ENCODE measurements around the gene FRMD4A.
"Not testable (repeated sequence)": the region's sequence is repeated elsewhere in the genome, so short reads cannot be mapped to it uniquely, and the experiment has no call there.

FRMD4A gene

GRCh38 chr10:13971601-13972475 lies 358.9 kb downstream of the FRMD4A start:
- DNase-seq, result no peak

GRCh38 chr10:13970957-13971353 lies 359.8 kb downstream of the FRMD4A start:
- no peak for DNase-seq

DNA sequence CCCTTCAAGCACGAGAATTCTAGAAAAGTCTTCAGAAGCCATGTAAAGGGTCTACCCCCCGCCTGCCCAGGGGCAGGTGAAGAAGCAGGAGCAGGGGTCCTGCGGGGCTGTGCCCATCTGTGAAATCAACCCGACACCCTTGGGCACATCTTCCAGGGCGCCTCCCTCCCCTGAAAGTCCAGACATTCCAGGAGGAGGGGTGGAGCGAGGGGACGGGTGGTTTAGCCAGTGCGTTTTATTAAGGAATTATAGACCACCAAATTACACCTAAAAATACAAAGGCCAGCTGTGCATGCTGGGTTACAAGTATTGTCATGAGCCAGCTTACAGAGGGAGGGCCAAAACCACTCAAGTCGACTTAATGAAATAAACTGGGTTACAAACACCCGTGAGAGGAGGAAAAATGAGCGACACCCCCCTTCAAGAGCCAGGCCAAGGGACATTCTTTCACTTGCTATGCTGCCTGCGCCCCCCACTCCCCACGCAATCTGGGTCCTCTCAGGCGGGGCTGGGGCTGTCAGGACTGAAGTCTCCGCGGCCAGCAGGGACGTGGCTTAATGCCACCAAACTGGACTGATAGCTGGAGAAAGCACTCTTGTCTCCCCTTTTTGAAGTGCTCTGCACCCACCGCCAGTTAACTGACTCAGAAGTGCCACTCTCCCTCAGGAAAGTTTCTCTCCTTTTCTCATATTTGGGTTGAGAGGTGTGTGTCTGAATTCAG lies 360.3 kb downstream of the FRMD4A start:
- DNase-seq, result no peak

- DNase-seq, result no peak
These were observed 361.0 kb downstream of the FRMD4A start for GRCh38 chr10:13969792-13970140.

DNA sequence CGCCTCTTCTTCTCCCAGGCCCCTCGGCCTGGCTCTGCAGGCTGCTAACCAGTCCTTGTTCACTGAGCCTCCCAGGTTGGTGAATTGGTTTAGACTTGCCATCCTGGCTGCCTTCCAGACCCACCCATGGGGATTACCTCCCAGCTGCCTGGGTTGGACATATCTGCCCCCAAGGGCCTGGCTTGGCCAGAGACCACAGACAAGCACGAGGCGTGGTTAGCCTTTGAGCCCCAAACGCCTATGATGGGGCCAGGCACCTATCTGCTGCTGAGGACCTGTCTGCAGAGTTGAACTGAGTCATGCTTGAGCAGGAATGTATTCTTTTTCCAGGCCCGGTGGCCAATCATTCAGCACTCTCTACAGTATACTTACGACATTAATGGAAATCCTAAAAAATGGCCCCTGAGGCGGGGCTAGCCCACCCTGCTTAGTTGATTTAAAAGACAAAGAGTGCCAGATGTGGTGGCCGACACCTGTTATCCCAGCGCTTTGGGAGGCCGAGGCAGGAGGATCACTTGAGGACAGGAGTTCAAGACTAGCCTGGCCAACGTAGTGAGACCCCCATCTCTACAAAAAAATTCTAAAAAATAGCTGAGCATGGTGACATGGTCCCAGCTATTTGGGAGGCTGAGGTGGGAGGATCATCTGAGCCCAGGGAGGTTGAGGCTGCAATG lies 361.5 kb downstream of the FRMD4A start:
- DNase-seq, result no peak

- no peak for DNase-seq
These were observed 368.9 kb downstream of the FRMD4A start for GRCh38 chr10:13961853-13962252.

GRCh38 chr10:13961097-13961496 lies 369.6 kb downstream of the FRMD4A start:
- no peak for DNase-seq

GRCh38 chr10:13960603-13961002 lies 370.1 kb downstream of the FRMD4A start:
- DNase-seq, result no peak

DNA sequence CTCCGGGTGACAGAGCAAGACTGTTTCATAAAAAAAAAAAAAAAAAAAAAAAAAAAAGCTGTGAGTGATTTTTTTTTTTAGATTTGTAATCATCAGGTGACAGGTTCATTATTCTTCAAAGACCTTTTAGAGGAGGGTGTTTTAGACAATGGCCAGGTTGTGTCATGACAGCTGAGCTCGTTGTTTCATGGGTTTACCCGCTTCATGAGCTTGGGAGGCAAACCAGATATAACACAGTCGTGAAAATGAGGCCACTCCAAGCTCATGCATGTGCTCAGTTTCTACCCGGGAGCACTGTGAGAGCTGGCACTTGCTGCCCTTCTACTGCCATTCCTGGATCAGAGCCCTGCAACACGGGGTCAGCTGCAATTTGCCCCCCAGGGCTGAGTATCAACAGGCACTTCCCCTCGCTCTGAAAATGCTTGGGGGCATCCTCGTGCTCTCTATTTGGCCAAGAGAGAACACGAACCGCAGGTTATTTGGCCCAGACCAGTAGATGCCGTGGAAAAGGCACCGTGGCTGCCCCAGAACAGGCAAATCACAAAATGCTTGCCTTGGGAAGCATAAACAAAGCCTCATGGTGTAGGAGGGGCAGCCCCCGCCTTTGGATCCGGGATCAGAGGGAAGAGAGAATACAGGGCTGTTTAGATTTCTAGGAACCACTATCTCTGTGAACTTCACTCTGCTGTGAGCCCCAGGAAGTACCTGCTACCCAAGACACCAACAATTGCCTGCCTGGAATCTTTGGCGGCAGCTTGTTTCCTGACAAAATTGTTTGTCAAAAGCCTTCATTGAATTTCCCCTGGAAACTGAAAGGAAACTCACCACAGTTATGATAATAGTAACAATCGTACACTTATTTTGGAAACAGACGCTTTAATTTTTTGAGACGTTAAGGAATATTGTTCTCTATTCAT lies 371.0 kb downstream of the FRMD4A start:
- DNase-seq, result no peak

GRCh38 chr10:13957856-13958255 lies 372.9 kb downstream of the FRMD4A start:
- DNase-seq, result no peak

- DNase-seq, result no peak
These were observed 373.9 kb downstream of the FRMD4A start for GRCh38 chr10:13956826-13957225.

DNA sequence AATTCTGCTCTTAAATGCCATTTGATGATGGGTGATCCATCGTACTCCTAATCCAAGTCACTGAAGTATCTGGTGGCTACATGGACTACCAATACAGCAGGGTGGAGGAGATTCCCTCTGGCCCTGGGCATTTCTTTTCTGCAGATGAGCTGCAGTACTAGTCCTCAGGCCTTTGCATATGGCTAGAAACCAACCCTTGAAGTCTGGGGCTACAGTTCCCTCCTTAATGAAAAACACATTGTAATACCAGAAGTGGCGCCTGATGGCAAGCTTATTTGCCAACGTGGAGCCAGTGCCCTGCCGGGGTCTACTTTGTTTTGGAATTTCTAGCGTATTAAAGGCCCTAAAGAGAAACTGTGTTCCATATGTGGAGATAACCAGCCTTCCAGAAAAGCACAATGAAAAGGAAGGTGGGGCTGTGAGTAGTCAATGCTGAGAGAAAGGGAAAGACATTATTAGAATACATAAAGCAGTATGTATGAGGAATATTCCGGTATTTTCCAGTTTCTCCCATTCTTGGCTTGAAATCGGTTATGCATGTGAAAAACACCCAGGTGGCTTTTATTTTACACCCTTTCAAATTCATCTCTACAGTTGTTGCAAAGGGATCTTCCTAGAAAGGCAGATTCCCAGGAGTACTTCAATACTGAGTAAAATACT lies 375.2 kb downstream of the FRMD4A start:
- no peak for DNase-seq

DNA sequence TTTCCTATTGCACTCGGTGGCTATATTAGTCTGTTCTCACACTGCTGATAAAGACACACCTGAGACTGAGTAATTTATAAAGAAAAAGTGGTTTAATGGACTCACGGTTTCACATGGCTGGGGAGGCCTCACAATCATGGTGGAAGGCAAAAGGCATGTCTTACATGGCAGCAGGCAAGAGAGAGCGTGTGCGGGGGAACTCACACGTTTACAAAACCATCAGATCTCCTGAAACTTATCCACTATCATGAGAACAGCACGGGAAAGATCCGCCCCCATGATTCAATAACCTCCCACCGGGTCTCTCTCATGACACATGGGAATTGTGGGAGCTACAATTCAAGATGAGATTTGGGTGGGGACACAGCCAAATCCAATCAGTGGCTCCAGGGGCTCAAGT lies 376.5 kb downstream of the FRMD4A start:
- not testable (repeated sequence) for DNase-seq

- no peak for DNase-seq
These were observed 377.4 kb downstream of the FRMD4A start for GRCh38 chr10:13953371-13953770.

DNA sequence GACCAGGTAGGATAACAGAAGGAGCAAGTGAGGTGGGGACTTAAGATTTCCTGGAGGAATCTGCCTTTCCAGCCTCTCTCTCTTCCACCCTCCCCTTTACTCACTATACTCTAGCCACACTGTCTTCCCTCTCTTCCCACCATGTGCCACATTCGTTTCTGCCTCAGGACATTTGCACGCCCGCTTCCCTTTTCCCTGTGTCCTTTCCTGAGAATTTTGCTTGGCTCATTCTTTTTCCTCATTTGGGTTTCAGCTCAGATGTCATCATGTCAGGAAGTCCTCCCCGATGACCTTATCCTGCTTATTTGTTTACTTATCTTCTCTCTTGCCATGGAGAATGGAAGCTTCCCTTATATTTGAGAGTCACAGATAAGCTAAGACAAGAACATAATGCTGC lies 380.2 kb downstream of the FRMD4A start:
- no peak for DNase-seq

DNA sequence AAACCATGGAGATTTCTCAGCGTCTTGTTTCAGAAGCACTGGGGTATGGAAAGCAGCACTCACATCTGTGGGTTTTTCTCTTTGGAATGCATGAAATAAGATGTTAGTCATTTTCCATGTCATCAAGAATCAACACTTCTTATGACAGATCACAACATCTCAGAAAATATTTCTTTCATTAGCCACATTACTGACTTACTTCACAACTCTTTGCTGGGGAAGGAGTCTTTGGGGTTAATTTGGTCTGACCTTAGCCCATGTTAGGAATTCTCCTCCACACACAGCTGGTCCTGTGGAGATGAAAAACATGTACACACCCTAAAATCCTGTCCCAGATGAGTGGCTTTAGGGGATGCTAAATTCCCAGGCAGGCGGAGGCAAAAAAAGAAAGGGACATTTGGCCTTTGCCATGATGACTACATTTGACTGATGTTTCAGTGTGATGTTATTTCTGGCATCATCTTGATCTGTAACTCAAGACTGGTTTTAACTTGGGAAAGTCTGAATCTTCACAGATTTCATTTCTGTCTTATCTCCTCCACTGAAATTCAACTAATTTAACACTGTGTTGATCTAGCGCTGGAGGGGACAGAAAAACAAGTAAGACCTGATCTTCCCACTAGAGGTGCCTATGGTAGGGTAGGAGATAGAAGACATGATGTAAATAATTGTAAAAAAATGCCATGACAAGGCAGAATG lies 380.7 kb downstream of the FRMD4A start:
- DNase-seq, result no peak

GRCh38 chr10:13946209-13946460 lies 384.6 kb downstream of the FRMD4A start:
- DNase-seq, result no peak

GRCh38 chr10:13945390-13946208 lies 385.1 kb downstream of the FRMD4A start:
- DNase-seq, result no peak

DNA sequence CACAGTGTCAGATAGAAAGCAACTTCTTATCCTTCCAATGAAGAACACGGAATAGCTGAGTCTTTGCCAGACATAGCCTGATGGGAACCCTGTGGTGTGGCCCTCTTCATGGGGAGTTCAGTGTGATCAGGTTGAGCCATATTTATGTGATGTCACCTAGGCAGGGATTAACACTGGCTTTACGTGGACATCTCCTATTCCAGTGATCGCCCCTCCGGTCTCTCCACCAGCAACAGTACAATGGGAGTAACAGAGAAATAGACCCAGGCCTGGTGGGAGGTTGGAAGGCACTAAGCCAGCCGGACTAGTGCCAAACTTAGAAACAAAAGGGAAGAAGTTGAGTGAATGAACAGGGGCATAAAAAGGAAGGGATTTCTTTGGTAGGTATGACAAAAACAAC lies 385.9 kb downstream of the FRMD4A start:
- DNase-seq, result no peak

DNA sequence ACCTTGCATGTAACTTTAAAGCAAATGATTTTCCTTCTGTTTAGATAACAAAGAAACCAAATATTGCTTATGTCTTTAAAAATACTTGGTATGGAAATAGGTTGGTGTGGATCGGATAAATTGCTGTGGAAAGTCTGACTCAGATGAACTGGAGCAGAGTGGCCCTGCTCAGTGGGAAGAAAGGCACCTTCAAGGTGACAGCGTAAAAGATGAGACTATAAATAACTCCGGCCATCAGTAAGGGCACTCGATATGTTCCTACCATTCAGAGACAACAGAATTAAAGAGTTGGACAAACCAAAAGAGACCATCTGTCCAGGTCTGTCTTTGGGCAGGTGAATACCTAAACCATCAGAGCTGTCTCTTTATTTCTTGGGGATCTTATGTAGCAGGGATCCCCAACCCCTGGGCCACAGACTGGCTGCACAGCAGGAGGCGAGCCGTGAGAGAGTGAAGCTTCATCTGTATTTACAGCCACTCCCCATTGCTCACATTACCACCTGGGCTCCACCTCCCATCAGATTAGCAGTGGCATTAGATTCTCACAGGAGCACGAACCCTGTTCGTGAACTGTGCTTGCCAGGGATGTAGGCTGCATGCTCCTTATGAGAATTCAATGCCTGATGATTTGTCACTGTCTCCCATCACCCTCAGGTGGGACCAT lies 386.9 kb downstream of the FRMD4A start:
- DNase-seq, result no peak

Data from activated T-cell treated with anti-CD3 and anti-CD28 coated beads, Interleukin-2, amount 50 U/mL, for 1 hour (primary cell).